ENCODE data around the gene SLC12A7.

- TF ChIP-seq POLR2A (IDR thresholded peaks at IDR 0.05): no peak
- TF ChIP-seq CTCF (IDR thresholded peaks at IDR 0.05): no peak
These were observed 43.5 kb upstream of the SLC12A7 start for GRCh38 chr5:1155191-1156032.
